ENCODE results near the gene FBXO46.
"Not testable (repeated sequence)": the region's sequence is repeated elsewhere in the genome, so short reads cannot be mapped to it uniquely, and the experiment has no call there.

The FBXO46 gene

DNA sequence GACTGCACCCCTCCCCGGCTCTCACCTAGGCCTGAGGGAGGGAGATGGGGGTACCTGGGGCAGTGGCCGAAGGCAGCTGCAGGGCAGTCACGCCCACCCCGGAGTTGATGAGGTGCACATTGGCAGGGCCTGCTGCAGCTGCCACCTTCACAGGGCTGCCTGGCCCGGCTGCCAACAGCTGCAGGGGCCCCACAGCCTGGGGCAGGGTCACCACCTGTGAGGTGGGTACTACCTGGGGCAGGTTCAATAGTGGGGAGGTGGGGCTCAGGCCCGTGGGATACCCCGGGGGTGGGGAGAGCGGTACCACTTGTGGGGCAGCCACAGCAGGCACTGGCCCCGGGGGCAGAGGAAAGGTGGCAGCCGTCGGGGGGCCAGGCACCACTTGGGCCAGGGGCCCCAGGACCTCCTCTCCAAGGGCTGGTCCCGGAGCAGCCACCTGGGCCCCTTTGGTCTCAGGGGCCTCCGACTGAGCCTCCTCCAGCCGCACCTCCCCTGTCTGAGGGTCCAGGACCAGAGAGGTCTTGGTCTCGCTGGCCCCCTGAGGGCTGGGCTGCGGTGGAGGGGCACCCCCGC, 35.7 kb upstream of the FBXO46 start:
- no peak for DNase-seq

DNA sequence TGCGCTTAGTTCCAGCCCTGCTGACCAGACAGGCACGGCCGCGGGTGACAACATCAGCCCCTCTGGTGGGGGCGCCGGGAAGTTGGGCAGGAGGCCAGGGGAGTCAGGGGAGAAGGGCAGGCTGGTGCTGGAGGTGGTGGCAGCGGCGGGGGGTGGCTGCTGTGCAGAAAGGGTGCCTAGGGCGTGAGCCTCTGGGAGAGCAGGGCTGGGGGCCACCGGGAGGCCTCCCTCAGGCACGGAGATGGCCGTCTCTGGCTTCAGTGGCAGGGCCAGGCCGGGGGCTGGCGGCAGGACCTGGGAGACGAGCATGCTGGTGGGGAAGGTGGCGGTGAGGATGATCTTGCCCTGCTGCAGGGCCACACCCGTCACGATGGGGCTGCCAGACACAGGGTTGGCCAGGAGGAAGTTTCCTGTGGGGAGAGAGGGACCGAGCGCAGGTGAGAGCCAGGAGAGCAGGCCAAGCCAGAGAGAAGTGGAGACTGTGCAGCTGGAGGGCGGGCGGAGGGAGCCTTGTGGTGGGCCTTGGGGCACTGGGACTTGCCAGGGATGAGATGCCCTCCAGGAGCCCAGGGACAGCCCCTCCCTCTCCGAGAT, 35.1 kb upstream of the FBXO46 start:
- no peak for DNase-seq

DNA sequence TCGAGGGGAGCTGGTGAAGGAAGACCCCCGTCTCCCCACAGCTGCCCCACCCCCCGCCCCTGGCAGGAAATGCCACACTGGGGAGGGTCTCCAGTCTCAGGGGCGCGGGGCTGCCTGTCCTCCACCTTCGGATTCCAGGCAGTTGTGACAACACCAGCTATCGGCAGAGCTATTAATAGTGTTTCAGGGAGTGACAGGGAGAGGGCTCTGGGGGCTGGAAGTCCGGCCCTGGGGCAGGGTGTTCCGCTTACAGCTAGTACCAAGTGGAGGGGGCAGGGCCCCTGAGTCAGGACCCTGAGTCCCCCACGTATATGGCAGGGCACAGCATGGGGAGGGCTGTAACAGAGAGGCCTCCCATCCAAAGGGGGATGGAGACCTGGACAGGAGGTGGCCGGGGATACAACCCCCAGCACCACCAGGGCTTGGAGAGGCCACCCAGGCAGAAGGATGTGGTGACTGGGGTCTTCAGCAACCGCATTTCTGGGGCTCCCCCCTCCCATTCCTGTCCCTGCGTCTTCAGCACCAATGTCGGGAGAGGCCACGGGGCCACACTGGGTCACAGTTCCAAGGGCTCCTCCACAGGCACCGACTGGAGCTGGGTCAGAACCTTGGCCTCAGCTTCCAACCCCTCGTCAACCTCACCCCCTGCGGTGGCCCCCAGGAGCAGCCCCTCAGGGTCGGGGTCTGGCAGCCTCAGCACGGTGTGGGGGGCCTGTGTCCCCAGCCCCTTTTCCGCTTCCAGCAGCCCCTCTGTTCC, 34.4 kb upstream of the FBXO46 start:
- no peak for DNase-seq

DNA sequence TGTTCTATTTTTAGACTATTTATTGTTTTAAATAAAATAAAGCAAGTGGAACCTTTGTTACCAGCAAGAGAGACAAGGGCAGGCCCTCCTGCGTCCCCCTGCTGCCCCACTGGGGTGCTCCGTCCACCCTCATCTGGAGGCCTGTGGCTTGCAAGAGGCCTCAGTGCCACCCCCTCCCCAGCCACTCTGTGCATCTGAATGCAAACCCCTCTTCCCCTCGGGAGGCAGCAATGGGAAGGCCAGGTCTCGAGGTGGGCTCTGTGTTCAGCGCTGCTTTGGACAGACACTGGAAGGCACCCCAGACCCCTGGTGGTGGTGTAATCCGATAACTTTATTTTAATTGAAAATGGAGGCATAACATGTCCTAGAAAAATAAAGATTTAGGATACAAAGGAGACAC, 33.8 kb upstream of the FBXO46 start:
- DNase-seq: no peak

DNA sequence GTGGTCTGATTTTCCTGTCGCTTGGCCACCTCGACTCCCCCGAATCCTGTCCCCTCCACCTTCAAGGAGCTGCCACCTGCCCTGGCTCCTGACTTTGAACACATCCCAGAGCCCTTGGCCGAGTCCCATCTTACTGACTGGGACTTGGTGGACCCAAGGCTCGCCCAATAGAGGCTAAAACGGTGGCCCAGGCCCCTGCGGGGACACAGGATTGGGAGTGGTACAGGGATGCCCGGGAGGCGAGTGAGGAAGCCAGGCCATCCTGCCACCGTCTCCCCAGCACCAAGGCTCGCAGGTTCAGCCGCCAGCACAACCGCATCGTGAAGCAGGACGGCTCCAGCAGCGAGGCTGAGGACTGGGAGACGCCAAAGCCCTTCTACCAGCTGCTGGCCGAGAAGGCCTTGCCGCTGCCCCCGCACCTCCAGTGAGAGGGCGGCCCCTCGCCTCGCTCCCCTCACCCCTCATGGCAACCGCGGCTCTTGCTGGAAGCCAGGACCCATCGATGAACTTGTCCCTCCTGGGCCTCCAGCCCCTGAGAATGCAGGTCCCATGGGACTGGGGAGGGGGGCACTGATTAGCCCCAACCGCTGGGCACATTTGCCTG, 33.1 kb upstream of the FBXO46 start:
- DNase-seq: no peak

DNA sequence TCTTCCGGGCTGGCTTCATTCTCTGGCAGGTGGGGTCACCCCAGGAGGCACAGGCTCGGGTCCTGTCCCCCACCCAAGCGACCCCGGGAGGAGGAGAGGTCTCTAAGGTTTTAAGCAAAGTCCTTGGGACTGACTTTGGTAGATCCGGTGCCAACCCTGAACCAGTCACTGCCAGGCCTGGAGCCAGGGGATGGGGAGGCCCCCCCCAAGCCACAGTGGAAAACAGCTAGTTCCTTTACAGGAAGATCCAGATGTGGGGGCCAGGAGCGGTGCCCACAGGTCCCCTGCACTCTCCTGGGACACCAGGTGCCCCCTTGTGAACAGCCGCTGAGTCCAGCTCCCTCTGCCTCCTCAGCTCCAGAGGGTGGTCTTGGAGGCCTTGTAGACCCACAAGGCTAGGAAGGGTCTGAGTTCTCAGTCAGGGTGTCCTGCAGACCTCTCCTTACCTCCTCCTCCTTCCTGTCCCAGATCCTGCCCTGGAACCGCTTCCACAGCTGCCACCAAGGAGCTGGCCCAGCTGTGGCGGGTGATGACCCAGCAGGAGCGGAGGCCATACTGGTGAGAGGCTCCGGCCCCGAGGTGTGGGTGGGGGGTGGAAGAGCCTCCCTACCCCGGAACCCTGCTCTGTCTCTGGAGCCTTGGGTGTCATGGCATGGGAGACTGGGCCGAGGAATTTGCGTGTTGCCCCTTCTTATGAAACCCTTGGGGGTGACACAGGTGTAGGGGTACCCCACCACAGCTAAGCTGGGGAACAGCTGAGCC, 32.4 kb upstream of the FBXO46 start:
- DNase-seq: no peak

DNA sequence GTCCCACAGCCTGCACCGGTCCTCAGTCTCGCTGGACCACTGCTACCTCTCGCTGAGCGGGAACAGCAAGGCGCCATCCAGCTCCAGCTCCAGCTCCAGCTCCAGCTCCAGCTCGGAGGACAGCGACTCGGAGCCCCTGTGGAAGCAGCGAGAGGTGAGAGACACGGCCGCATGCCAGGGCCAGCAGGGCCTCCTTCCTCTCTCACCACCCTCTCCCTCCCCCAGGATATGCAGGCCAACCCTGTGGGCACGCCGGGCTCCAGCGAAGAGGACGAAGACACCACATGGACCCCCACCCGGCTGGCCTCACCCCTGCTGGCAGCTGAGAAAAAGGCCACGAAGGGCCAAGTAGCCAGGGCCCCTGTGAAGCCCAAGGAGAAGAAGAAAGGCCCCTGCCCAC, 31.0 kb upstream of the FBXO46 start:
- no peak for DNase-seq

DNA sequence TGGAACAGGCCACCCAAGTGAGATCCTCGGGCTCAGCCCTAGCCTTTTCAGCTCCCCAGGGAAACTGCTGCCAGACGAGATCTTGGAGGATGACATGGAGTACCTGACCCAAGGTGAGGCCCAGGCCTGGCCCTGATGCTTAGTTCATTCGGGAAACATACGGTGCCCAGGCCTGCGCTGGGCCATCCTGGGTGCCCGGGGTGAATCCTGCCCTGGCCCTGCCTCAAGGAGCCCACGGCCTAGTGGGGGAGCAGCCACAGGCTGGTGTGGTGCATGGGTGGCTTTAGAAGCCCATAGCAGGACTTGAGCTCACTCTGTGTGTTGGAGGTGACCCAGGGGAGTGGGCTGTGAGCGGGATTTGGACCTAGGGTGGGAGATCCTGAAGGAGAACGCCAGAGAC, 28.2 kb upstream of the FBXO46 start:
- DNase-seq: no peak

DNA sequence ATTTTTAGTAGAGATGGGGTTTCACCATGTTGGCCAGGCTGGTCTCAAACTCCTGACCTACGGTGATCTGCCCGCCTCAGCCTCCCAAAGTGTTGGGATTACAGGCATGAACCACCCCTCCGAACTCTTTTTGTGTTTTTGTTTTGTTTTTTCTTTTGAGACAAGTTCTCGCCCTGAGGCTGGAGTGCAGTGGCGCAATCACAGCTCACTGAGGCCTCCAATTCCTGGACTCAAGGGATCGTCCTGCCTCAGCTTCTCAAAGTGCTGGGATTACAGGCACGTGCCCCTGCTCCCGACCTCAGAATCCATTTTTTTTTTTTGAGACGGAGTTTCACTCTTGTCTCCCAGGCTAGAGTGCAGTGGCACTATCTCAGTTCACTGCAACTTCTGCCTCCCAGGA, 27.0 kb upstream of the FBXO46 start:
- DNase-seq: no peak

DNA sequence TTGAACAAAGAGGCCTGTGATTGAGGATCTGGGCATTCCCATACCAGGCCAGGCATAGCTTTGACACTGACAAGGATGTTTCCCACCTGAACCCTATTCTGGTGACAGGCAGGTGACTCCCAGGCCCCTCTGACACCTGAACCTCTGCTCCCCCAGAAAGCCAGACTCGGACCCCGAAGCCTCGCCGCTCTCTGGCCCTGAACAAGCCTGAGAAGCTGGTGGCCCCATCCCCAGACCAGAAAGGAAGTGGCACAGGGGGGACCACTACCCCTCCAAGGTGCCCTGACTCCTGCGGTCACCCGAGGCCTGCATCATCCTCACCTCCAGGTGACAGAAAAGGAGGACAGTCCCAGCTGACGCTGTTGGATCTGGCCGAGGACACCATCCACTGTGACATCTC, 23.6 kb upstream of the FBXO46 start:
- DNase-seq: no peak

DNA sequence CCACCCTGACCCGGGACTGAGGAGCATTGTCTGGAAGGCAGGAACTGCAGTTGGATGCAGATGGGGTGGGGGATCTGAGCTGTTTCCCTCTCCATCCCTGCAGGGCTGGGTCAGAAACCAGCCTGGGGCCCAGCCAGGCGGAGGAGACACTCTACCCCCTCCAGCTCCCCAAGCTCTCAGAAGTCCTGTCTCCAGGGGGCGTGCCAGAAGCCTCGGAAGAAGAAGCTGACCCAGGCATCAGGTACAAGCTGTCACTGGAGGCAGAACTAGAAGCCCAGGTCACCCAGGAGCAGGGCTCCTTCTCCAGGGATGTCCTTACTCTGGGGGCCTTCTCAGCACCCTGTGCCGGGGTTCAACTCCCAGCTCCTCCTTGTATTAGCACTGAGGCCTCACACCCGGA, 22.9 kb upstream of the FBXO46 start:
- DNase-seq: no peak

DNA sequence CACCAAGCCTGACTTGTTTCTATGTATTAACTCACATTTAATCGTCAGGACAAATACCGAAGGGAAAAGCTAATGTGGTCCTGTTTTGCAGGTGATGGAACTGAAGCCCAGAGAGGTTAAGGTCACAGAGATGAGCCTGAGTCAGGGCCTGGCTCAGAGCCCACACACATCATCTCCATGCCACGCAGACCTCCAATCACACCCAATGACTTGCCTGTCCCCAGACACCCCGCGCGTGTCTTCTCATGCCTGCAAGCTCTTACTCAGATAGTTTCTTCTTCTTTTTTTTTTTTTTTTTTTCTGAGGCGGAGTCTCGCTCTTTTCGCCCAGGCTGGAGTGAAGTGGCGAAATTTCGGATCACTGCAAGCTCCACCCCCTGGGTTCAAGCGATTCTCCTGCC, 21.9 kb upstream of the FBXO46 start:
- no peak for DNase-seq

DNA sequence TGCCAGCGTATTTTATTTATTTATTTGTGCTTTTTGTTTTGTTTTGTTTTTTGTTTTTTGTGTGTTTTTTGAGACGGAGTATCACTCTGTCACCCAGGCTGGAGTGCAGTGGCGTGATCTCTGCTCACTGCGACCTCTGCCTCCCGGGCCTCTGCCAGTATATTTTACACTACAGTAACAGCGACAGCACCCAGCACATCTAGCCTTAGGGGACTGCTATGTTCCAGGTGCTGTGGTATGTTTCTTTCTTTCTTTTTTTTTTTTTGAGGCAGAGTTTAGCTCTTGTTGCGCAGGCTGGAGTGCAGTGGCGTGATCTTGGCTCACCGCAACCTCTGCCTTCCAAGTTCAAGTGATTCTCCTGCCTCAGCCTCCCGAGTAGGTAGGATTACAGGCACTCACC, 20.8 kb upstream of the FBXO46 start:
- DNase-seq: not testable (repeated sequence)

DNA sequence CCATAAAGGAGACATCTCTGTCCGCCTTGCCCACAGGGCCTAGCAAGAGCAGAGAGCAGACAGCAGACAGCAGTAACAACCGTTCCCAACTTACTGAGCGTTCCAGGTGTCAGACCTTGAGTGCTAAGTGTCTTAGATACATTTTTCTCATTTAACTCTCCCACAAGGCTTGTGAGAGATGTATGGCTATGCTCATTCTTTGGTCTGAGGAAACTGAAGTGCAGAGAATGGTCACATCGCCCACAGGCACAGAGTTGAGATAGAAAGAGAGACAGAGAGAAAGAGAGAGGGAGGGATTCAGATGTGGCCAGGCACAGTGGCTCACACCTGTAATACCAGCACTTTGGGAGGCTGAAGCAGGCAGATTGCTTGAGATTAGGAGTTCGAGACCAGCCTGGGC, 16.8 kb upstream of the FBXO46 start:
- no peak for DNase-seq

DNA sequence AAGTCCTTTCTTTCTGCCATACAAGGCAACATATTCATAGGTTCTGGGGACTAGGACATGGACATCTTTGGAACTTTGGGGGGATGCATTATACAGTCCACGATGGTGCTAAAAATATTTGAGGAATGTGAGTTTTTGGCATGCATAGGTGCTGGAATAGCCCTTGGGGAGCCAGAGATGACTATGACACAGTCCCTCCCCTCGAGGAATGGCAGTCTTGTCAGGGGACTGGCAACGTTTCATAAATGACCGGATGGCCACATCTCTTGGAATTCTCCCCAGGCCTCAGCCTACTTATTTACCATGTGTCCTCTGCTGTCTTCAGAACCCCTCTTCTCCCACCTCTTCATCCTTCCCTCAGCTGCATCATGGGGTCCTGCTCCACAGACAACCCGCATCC, 16.2 kb upstream of the FBXO46 start:
- DNase-seq: no peak

DNA sequence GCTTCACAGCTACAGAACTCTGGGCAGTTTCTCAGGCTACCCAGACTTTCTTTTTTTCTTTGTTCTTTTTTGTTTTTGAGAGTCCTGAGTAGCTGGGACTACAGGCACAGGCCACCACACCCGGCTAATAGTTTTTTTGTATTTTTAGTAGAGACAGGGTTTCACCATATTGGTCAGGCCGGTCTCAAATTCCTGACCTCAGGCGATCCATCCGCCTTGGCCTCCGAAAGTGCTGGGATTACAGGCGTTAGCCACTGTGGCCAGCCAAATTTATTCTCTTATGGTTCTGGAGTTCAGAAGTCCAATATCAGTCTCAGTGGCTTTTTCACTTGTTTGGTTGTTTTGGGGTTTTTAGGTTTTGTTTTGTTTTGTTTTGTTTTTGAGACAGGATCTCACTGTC, 14.9 kb upstream of the FBXO46 start:
- no peak for DNase-seq

DNA sequence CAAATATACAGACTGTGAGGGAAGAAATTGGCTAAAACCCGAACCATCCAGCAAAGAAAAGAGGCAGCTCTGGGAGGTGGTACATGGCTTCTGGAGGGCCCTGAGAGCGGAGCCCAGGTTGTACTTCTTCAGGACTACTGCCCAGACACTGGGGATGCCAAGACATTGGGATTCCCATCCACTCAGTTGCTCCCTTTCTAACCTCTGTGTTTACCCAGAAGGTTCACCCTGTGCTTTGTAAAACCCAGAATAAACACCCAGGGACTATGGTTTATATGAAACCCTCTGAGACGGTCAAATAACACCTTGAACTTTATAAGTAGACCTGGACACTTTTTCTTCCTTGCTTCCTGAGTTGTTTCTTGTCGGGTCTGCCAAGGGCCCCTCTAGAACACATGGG, 12.3 kb upstream of the FBXO46 start:
- no peak for DNase-seq

DNA sequence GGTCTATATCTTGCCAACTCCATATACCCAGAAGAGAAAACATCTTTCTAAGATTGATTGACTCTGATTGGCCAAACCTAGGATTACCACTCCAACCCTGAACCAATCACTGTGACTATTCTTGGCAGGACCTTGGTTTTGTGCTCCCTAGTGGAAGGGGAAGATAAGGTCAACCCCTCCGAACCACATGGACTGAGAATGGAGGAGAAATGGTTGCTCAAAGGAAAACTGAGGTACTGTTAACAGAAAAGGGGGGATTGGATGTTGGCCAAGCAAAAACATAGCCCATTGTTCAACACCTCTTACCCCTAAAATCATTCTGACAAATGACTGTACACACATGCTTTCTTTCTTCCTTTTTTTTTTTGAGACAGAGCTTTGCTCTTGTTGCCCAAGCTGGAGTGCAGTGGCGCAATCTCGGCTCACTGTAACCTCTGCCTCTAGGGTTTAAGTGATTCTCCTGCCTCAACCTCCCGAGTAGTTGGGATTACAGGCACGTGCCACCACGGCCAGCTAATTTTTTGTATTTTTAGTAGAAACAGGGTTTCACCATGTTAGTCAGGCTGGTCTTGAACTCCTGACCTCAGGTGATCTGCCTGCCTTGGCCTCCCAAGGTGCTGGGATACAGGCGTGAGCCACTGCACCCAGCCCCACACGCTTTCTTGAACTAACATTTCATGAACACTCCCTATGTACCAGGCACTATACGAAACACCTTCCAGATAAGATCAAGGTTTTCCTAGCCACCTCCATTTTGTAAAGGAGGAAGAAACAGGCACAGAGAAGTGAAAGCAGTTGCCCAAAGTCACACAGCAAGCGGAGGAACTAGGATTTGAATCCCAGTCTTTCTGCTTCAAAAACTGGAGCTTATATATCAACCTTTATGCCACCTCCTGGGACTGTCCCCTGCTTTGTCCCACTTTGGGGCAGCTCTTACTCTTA, 9.1 kb upstream of the FBXO46 start:
- no peak for DNase-seq

DNA sequence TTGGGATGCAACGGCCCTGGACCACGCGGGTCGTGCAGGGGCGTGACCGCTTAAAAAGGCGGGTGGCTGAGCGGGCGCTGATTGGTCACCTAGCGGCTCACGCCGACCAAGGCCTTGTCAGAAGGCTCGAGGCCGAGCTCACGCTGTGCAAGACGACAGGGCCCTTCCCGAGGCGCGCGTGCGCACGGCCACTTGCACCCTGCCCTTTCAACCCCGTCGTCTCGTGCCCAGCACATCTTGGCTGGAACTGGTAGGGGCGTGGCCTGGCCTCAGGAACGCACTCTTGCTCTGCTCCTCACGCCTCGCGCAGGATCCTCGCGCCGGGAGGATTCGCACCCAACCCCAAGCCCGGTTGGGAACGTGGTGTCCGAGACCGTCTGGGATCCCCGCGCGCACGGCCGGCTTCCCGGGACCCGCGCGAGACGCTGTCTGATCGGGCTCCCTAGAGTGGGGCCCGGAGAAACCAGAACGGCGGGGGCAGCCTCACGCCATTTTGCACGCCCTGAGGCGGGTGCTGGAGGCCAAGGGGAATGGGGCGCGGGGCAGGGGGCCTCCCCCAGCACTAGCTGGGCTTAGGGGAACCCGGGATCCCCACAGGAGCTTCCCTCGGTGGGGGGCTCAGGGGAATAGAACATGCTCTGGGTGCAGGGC, 2.6 kb upstream of the FBXO46 start, which contains the start of gene MEIOSIN:
MEIOSIN (plus strand) TSS at position 280 of the 651 bp plus-strand sequence. CDS start 1,938 bp downstream, outside the sequence.
- no peak for DNase-seq

DNA sequence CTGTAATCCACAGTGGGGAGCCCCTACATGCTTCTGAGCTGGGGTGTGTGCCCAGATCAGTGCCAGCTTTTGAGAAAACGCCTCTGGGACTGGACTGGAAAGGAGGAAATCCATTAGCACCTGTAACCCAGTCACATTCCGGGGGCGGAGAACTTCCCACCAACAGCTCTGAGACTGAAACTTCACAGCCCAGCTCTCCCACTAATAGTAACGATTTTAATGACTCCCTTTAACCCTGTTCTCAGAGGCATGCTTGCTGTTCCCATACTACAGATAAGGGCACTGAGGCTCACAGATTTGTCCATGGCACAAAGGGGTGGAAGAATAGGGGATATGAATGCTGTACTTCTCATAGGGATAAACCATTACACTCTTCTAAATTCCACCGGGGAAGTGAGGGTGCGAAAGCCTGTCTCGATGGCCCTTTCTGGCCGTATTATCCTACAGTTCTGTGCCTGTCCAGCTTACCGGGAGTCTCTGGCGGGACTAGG, 851 bp downstream of the FBXO46 start:
- no peak for DNase-seq

DNA sequence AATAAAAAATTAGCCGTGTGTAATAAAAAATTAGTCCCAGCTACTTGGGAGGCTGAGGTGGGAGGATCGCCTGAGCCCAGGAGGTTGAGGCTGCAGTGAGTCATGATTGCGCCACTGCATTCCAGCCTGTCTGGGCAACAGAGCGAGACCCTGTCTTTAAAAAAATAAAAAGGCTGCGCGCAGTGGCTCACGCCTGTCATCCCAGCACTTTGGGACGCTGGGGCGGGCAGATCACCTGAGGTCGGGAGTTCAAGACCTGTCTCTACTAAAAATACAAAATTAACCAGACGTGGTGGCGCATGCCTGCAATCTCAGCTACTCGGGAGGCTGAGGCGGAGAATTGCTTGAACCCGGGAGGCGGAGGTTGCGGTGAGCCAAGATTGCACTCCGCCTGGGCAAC, 2.0 kb downstream of the FBXO46 start:
- not testable (repeated sequence) for DNase-seq

Measured in effector CD8-positive, alpha-beta T cell (primary cell).